ENCODE data around the gene ADCYAP1. TPM values are rescaled to one million over a fixed set of nuclear protein-coding genes. Genes with fewer than 3 reads are reported as not detected.

Gene ADCYAP1
- polyA plus RNA-seq, 1 of the 3 experiments (the other 2 are of a cell fraction): not detected

- TF ChIP-seq TEAD4 (IDR thresholded peaks at IDR 0.05; ENCODE audit: borderline replicate concordance, insufficient read depth) (no peak), ZBTB33 (IDR thresholded peaks at IDR 0.05; ENCODE audit: borderline replicate concordance, low read depth) (no peak), TCF12 (IDR thresholded peaks at IDR 0.05) (no peak)
Measured at GRCh38 chr18:926946-927345, 22.3 kb downstream of the ADCYAP1 start (continued).

- Histone ChIP-seq H3K79me2 (ENCODE audit: insufficient read depth) (no peaks in the 10 kb centered on the region), H3K36me3 (replicated peaks in 1 of 2; ENCODE audit: control insufficient read depth in 1 of 2, insufficient read depth in 2 of 2, low read length in 1 of 2) (no peaks in the 10 kb centered on the region), H3K4me2 (no peak overlapping the region), H3K27ac (ENCODE audit: low read depth in 2 of 2, low read length in 1 of 2) (no peak overlapping the region), H2AFZ (ENCODE audit: low read depth) (no peak overlapping the region), H3F3A (replicated peaks; ENCODE audit: insufficient read depth) (no peaks in the 10 kb centered on the region), H4K20me1 (ENCODE audit: insufficient read depth) (no peaks in the 10 kb centered on the region), H3K27me3 (ENCODE audit: insufficient read depth) (no peaks in the 10 kb centered on the region; the same call in 1 of the 2 replicates), H3K4me1 (ENCODE audit: control insufficient read depth in 1 of 2, insufficient read depth in 2 of 2, low read depth in 1 of 2, low read length in 1 of 2) (no peaks in the 10 kb centered on the region), H3K9me2 (no peaks in the 10 kb centered on the region), H3K9ac (no peak overlapping the region), H3K4me3 (ENCODE audit: low read depth in 2 of 2, low read length in 1 of 2) (no peak overlapping the region), H3K9me3 (no peaks in the 10 kb centered on the region)
- CTCF ChIA-PET: interaction anchor here (1.1 to 1.3 kb wide), 2 partner anchors 8 to 28 kb away, joined by 3 to 5 read pairs; no protein-coding TSS in a partner anchor
- TF ChIP-seq GATA2 (CRISPR knock-in tag; IDR thresholded peaks at IDR 0.05): no peak
- no peak for TF ChIP-seq USF1 (IDR thresholded peaks at IDR 0.05; ENCODE audit: borderline replicate concordance, low read depth)
- TF ChIP-seq MXI1 (IDR thresholded peaks at IDR 0.05; ENCODE audit: low read depth, low read length): no peak
- no peak for TF ChIP-seq RCOR1 (IDR thresholded peaks at IDR 0.05; ENCODE audit: low read length)
- no peak for TF ChIP-seq RFX5 (IDR thresholded peaks at IDR 0.05; ENCODE audit: low read length)
- TF ChIP-seq PBX3 (IDR thresholded peaks at IDR 0.05): no peak
- no peak for TF ChIP-seq POLR2AphosphoS5 (IDR thresholded peaks at IDR 0.05; ENCODE audit: low read depth, low read length)
- no peak for TF ChIP-seq RAD21 (IDR thresholded peaks at IDR 0.05; ENCODE audit: low read length)
- TF ChIP-seq ZBTB33 (IDR thresholded peaks at IDR 0.05; ENCODE audit: borderline replicate concordance, low read depth): no peak
- POLR2A ChIA-PET: no interaction called here
- no peak for DNase-seq
- 0% methylated on average over 2 of the region's 2 CpGs for WGBS (ENCODE audit: low lambda C conversion rate)
Measured at GRCh38 chr18:933082-933481, 28.4 kb downstream of the ADCYAP1 start.

Measured in SK-N-SH (cell line).